ENCODE measurements around the gene RPP14. TPM values are rescaled to one million over a fixed set of nuclear protein-coding genes. Genes with fewer than 3 reads are reported as not detected.
A peak's percentile ranks its signal among the peaks of the same experiment; 100 is the strongest.

The RPP14 gene
- total RNA-seq, 2 donors from 2014 or later = 14.7 to 16.8 TPM

GRCh38 chr3:58358808-58359207 lies 52.8 kb downstream of the RPP14 start:
- ATAC-seq (no peak), DNase-seq (ENCODE audit: low spot score in 2 of 2) (no peak)
- peak overlapping the region in 1 of 2 donors; percentile 29 for H3K27ac Mint-ChIP-seq
- peaks cover 0 to 5% of the 10 kb centered on the region in 2 donors for H3K36me3 Mint-ChIP-seq
- H3K9me3 Mint-ChIP-seq = no peaks in the 10 kb centered on the region

- Mint-ChIP-seq H3K27ac (no peak overlapping the region), H3K9me3 (no peaks in the 10 kb centered on the region), H3K36me3 (peaks cover 0 to 11% of the 10 kb centered on the region in 2 donors)
- DNase-seq (ENCODE audit: low spot score in 2 of 2) = no peak
- ATAC-seq = no peak
Measured at GRCh38 chr3:58359621-58360020, 53.6 kb downstream of the RPP14 start.

GRCh38 chr3:58361866-58362265 lies 55.8 kb downstream of the RPP14 start:
- H3K27ac Mint-ChIP-seq = no peak overlapping the region
- peaks cover 0 to 24% of the 10 kb centered on the region in 2 donors for H3K36me3 Mint-ChIP-seq
- DNase-seq (ENCODE audit: low spot score in 2 of 2) = no peak
- no peak for ATAC-seq
- H3K9me3 Mint-ChIP-seq = no peaks in the 10 kb centered on the region

- no peak overlapping the region for H3K27ac Mint-ChIP-seq
- peak in 1 of 2 donors; percentile 72 for ATAC-seq
Measured at GRCh38 chr3:58366699-58367098, 60.7 kb downstream of the RPP14 start.

GRCh38 chr3:58369038-58369437 lies 63.0 kb downstream of the RPP14 start:
- no peaks in the 10 kb centered on the region for H3K9me3 Mint-ChIP-seq
- ATAC-seq = no peak
- DNase-seq (ENCODE audit: low spot score in 2 of 2) = no peak
- H3K27ac Mint-ChIP-seq = peak overlapping the region in 1 of 2 donors; percentile 40
- peaks cover 0 to 18% of the 10 kb centered on the region in 2 donors for H3K36me3 Mint-ChIP-seq

More at GRCh38 chr3:58366699-58367098, 60.7 kb downstream of the RPP14 start:
- H3K9me3 Mint-ChIP-seq = no peaks in the 10 kb centered on the region
- no peak for DNase-seq (ENCODE audit: low spot score in 2 of 2)
- peaks cover 0 to 25% of the 10 kb centered on the region in 2 donors for H3K36me3 Mint-ChIP-seq

Other genes starting within 250 kb of the RPP14 start
- not detected for gene DNASE1L3, start 95.3 kb upstream of the RPP14 start, total RNA-seq
- 1 to 10 TPM; 3.5 to 5.5 TPM for gene ABHD6, start 68.5 kb upstream of the RPP14 start, total RNA-seq
- gene HTD2, start 275 bp downstream of the RPP14 start, total RNA-seq = 10 to 100 TPM in 1 of 2 donors, 1 to 10 TPM in 1; 8.5 to 10.3 TPM
- 10 to 100 TPM; 15.0 to 27.4 TPM for gene PXK, start 26.6 kb downstream of the RPP14 start, total RNA-seq
- gene PDHB, start 127.6 kb downstream of the RPP14 start, total RNA-seq = 10 to 100 TPM; 53.0 to 56.5 TPM
- 1 to 10 TPM; 2.5 to 5.7 TPM for gene KCTD6, start 185.9 kb downstream of the RPP14 start, total RNA-seq
- not detected for gene ACOX2, start 230.9 kb downstream of the RPP14 start, total RNA-seq